Uterus (tissue), 4 donors: ENCODE measurements around the gene AK5. TPM values are rescaled to one million over a fixed set of nuclear protein-coding genes. Genes with fewer than 3 reads are reported as not detected.

ENCODE experiments used
- DNase-seq, 2 donors: peaks; one replicate each; pipeline ENCODE4 v3.0.0-alpha.2; 2019 to 2020
- H3K27ac ChIP-seq, 2 donors: fragments of 200-600 bp; sonication (generic); 1 replicate in 1 of 2; 2 replicates in 1 of 2; pipeline ENCODE4 v1.5.1; 2016 to 2018
- H3K27me3 ChIP-seq, 2 donors: fragments of 200-600 bp; sonication (generic); one replicate each; pipeline ENCODE4 v1.5.1; 2018 to 2019; ENCODE audit warnings: control low read depth in 1 of 2
- H3K36me3 ChIP-seq, 2 donors: fragments of 200-600 bp; sonication (generic); one replicate each; pipeline ENCODE4 v1.5.1; 2019; ENCODE audit warnings: control low read depth in 1 of 2
- H3K4me1 ChIP-seq, 2 donors: fragments of 200-600 bp; sonication (generic); one replicate each; pipeline ENCODE4 v1.5.1; 2018 to 2019; ENCODE audit warnings: control low read depth in 1 of 2
- H3K4me3 ChIP-seq, 2 donors: fragments of 200-600 bp; sonication (generic); 1 replicate in 1 of 2; 2 replicates in 1 of 2; pipeline ENCODE4 v1.5.1; 2018 to 2019; ENCODE audit warnings: mild to moderate bottlenecking in 1 of 2
- H3K9me3 ChIP-seq, 2 donors: fragments of 200-600 bp; sonication (generic); one replicate each; pipeline ENCODE4 v1.5.1; 2019; ENCODE audit warnings: control low read depth in 1 of 2
- POLR2A ChIP-seq, 2 donors: fragments of 450-650 bp; IDR thresholded peaks; one replicate each; pipeline ENCODE4 v1.6.1; 2016; ENCODE audit warnings: antibody characterized with exemption in 2 of 2, mild to moderate bottlenecking in 1 of 2, moderate library complexity in 1 of 2
- intact Hi-C: fragments of 100-400 bp; cut with DNase I; formaldehyde crosslinking; loops from one replicate; pipeline ENCODE4 v1.15.1; 2023; ENCODE audit warnings: low total_unique reads
- total RNA-seq, 4 donors: library from RNA; depleted of rRNA in 3 of 4; stranded (reverse); fragments of >200 nt in 3 of 4; gene quantifications; one replicate each; pipeline versions ENCODE4 v1.1.0 to v1.2.4, GENCODE V29; 2014 to 2023
- TF ChIP-seq, protein P1 (sequence below), 4 experiments: fragments of 200-600 bp in 2 of 4; fragments of 450-650 bp in 2 of 4; sonication (generic) in 2 of 4; IDR thresholded peaks; one replicate each; pipeline ENCODE4 v1.5.1; 2016 to 2019; ENCODE audit warnings: antibody characterized with exemption in 4 of 4, mild to moderate bottlenecking in 2 of 4, moderate library complexity in 1 of 4
- donor health status: DM: yes; HTN: yes; CAD: no.

Gene AK5
- total RNA-seq: 1 to 10 TPM in 1 of 4 donors, under 1 TPM in 1, not detected in 2; 0.88 to 4.6 TPM

DNA sequence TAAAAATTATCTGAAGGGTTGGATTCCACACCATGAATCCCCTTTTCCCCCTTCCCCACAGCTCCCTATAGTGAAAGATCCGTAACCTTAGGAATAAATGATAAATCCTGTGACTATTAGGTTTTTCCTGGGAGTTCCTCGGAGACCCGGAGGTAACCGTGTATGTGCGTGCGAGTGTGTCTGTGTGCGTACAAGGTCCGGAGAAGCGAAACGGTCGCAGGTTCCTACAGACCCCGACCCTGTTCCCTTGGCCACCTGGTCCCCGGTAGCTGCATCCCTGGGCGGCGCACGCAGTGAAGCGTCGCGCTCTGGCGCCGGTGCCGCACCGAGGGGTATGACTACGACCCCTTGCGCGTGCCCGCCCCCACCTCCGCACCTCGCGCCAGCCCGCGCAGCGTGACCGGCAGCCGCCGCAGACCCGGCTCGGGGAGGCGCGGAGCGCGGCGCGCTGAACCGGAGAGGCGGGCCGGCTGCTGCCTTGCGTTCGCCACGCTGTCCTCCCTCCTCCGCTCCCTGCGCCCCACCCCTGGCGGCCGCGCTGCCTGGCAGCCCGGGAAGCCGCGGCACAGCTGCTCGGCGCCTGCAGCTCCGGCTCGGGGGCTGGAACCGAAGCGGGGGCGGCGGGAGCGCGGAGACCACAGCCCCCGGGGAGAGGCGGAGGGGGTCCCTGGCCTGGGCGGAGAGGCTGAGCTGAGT lies at the start of gene AK5:
Gene AK5 (plus strand): TSS at position 529 of the 696 bp plus-strand sequence. CDS start 295 bp downstream, outside the sequence.
- Histone ChIP-seq H3K4me1 (no peaks in the 10 kb centered on the region), H3K36me3 (no peaks in the 10 kb centered on the region), H3K4me3 (peak within 1 kb of the TSS; percentile 18 to 20), H3K27ac (no peak within 1 kb of the TSS), H3K9me3 (no peaks in the 10 kb centered on the region), H3K27me3 (no peaks in the 10 kb centered on the region)
- intact Hi-C loops: no loop called here
- no peak for TF ChIP-seq POLR2A (IDR thresholded peaks at IDR 0.05)
- no peak for DNase-seq

DNA sequence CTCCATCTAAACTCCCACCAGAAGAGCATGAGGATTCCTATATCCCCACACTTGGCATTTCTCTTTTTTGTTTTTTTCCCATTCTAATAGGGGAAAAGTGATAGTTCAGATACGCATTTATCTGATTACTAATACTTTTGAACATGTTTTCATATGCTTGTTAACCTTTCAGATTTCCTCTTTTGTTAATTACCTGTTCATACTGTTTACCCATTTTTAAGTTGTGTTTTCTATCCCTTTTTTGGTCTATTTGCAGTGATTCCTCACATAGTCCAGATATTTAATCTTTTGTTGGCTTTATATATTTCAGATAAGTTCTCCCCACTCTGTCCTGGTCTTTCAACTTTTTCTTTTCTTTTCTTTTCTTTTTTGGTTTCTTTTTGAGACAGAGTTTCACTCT lies 49.0 kb upstream of the AK5 start:
- no peaks in the 10 kb centered on the region for H3K4me1 ChIP-seq
- no peaks in the 10 kb centered on the region for H3K9me3 ChIP-seq
- intact Hi-C loops: no loop called here
- H3K27me3 ChIP-seq: no peaks in the 10 kb centered on the region
- no peak overlapping the region for H3K27ac ChIP-seq
- no peak overlapping the region for H3K4me3 ChIP-seq
- no peaks in the 10 kb centered on the region for H3K36me3 ChIP-seq
- TF ChIP-seq POLR2A (IDR thresholded peaks at IDR 0.05): no peak
- TF ChIP-seq, protein P1, sequence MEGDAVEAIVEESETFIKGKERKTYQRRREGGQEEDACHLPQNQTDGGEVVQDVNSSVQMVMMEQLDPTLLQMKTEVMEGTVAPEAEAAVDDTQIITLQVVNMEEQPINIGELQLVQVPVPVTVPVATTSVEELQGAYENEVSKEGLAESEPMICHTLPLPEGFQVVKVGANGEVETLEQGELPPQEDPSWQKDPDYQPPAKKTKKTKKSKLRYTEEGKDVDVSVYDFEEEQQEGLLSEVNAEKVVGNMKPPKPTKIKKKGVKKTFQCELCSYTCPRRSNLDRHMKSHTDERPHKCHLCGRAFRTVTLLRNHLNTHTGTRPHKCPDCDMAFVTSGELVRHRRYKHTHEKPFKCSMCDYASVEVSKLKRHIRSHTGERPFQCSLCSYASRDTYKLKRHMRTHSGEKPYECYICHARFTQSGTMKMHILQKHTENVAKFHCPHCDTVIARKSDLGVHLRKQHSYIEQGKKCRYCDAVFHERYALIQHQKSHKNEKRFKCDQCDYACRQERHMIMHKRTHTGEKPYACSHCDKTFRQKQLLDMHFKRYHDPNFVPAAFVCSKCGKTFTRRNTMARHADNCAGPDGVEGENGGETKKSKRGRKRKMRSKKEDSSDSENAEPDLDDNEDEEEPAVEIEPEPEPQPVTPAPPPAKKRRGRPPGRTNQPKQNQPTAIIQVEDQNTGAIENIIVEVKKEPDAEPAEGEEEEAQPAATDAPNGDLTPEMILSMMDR (IDR thresholded peaks at IDR 0.05): no peak
- no peak for DNase-seq

DNA sequence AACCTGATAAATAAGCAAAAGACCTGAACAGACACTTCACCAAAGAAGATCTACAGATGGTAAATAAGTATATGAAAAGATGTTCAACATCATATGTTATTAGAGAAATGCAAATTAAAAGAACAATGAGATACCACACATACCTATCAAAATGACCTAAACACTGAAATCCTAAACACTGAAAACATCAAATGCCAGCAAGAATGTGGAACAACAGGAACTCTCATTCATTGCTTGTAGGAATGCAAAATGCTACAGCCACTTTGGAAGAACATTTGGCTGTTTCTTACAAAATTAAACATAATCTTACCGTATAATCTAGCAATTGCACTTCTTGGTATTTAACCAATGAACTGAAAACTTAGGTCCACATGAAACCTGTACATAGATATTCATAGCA lies 47.7 kb upstream of the AK5 start:
- H3K4me1 ChIP-seq: no peaks in the 10 kb centered on the region
- H3K4me3 ChIP-seq: no peak overlapping the region
- H3K27me3 ChIP-seq: no peaks in the 10 kb centered on the region
- DNase-seq: no peak
- H3K9me3 ChIP-seq: no peaks in the 10 kb centered on the region
- H3K36me3 ChIP-seq: no peaks in the 10 kb centered on the region
- no peak overlapping the region for H3K27ac ChIP-seq
- TF ChIP-seq POLR2A (IDR thresholded peaks at IDR 0.05): no peak
- TF ChIP-seq, protein P1 (IDR thresholded peaks at IDR 0.05): no peak
- intact Hi-C loops: no loop called here

GRCh38 chr1:77234943-77235342 lies 46.9 kb upstream of the AK5 start:
- Histone ChIP-seq H3K4me1 (no peaks in the 10 kb centered on the region), H3K36me3 (no peaks in the 10 kb centered on the region), H3K4me3 (no peak overlapping the region), H3K27me3 (no peaks in the 10 kb centered on the region), H3K27ac (no peak overlapping the region), H3K9me3 (no peaks in the 10 kb centered on the region)
- no peak for DNase-seq
- TF ChIP-seq, protein P1 (IDR thresholded peaks at IDR 0.05): no peak
- TF ChIP-seq POLR2A (IDR thresholded peaks at IDR 0.05): no peak
- intact Hi-C loops: no loop called here

DNA sequence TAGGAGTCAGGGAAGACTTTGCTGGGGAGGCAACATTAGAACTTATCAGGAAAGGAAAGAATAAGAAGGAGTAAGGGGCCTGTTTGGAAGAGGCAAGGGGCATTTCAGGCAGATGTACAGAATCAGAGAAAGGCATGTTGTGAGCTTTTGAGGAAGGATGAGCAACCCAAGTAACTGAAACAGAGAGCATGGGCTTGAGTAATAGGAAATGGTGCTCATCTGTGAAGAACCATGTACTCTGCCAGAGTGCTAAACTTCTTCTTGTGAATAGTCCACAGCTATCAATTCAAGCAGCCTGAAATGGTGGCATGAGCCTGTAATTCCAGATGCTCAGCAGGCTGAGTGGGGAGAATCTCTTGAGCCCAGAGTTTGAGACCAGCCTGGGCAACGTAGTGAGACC lies 43.4 kb upstream of the AK5 start:
- Histone ChIP-seq H3K4me1 (no peaks in the 10 kb centered on the region), H3K9me3 (no peaks in the 10 kb centered on the region), H3K4me3 (no peak overlapping the region), H3K27ac (no peak overlapping the region), H3K36me3 (no peaks in the 10 kb centered on the region), H3K27me3 (no peaks in the 10 kb centered on the region)
- TF ChIP-seq POLR2A (IDR thresholded peaks at IDR 0.05): no peak
- TF ChIP-seq, protein P1 (IDR thresholded peaks at IDR 0.05): no peak
- DNase-seq: no peak
- intact Hi-C loops: no loop called here
